Stimulated activated CD8-positive, alpha-beta memory T cell treated with anti-CD3 and anti-CD28 coated beads, Interleukin-4, amount 100 ng/mL, for 4 hours (primary cell): Measurements from ENCODE around the gene TTLL8.

Source experiments
- DNase-seq, 2 donors: peaks; one replicate each; pipeline ENCODE4 v3.0.0-alpha.2; 2020; ENCODE audit warnings: low read depth in 2 of 2, low spot score in 1 of 2

TTLL8 gene

GRCh38 chr22:49969751-49970527, 88.2 kb downstream of the TTLL8 start:
- DNase-seq = no peak

- DNase-seq = no peak
These were observed 89.1 kb downstream of the TTLL8 start for GRCh38 chr22:49968831-49969661.
